GM21367 (cell line): ENCODE results near the gene GAB2.
"Not testable (repeated sequence)": the region's sequence is repeated elsewhere in the genome, so short reads cannot be mapped to it uniquely, and the experiment has no call there.

ENCODE experiments used
- ATAC-seq: cut with Tn5 transposase; IDR thresholded peaks from one replicate; pipeline ENCODE4 v1.9.1; 2021; ENCODE audit not compliant: unreplicated experiment

The GAB2 gene

DNA sequence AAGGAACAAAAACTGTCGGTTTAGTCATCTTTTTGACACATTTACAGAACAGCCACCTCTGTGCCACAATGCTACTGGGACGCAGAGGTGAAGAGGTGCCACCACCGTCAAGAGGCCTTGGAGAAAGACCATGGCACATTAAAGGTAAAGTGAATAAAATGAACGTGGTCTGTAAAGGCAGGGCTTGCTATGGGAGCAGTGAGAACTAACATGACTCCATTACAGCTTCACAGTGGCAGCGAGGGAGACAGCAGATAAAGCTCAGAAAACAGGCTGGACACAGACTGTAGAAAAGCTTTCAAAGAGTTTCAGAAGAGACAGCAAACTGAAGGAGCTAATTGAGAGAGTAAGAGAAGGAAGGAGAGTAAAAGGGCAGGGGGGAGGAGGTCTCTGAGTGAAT lies 102.9 kb downstream of the GAB2 start:
- ATAC-seq, result no peak

- ATAC-seq, result no peak
Observed at GRCh38 chr11:78313898-78314297, 103.7 kb downstream of the GAB2 start.

GRCh38 chr11:78313181-78313795 lies 104.3 kb downstream of the GAB2 start:
- no peak for ATAC-seq

GRCh38 chr11:78312712-78313111 lies 104.9 kb downstream of the GAB2 start:
- ATAC-seq, result peak; percentile 37

DNA sequence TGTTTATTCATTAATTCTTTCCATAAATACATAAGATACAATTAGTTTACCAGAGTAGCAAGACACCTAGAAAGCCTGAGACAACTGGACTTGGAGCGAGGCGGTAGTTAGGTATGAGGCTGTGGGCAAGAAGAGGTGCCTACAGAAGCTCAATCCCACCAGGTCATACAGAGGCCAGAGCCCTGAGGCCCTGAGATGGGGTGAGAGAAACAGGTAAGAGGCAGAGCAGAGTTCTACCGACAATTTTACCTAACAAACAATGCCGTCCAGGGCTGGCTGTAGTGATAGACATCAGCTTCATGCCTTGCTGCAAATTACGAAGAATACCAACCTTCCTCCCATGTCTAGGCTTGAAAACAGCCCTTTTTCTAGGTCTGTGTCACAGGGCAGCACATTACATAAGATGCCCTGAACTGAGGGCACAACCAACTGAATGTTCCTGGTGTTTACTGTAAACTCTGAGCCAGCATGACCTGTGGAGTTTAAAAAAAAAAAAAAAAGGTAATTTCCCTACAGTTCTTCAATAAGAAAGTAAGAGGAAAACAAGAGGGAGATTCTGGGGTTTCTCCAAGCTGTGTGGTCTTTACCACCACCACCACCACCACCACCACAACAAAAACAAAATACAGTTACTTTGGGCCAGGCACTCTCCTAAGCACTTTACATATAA lies 105.8 kb downstream of the GAB2 start:
- ATAC-seq, result no peak

GRCh38 chr11:78310500-78310909 lies 107.1 kb downstream of the GAB2 start:
- ATAC-seq, result peak; percentile 87

DNA sequence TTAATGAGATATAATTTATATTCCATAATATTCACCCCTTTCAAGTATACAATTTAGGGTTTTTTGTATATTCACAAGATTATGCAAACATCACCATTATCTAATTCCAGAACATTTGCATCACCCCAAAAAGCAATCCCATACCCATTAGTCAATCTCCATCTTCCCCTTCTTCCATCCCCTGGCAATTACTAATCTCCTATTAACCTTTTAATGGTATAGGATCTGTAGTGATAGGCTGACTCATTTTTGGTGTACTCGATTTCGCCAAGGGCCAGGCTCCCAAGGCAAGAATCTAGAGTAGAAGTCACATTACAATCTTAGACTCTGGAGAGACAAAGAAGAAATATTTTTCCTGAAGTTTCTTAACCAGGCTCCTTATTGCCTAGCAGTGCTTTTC lies 113.4 kb downstream of the GAB2 start:
- ATAC-seq, result no peak

DNA sequence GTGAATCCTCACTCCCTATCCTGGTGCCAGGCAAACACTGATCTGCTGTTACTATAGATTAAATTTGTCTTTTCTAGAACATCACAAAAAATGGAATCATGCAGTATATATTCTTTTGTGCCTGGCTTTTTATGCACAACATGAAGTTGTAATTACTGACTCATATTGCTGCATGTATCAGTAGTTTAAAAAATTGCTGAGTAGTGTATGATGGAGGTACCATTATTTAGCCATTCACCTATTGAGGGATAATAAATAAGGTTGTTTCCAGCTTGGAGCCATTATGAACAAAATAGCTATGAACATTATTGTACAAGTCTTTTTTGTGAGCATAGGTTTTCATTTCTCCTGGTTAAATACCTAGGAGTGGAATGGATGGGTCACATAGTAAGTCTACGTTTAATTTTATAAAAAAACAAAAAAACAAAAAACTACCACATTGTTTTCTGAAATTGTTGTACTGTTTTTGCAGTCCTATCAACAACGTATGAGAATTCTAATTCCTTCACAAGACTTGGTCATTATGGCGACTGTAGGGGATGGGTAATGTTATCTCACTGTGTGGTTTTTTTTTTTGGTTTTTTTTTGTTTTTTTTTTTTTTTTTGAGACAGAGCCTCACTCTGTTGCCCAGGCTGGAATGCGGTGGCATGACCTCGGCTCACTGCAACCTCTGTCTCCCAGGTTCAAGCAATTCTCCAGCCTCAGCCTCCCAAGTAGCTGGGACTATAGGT lies 117.3 kb downstream of the GAB2 start:
- ATAC-seq, result no peak

DNA sequence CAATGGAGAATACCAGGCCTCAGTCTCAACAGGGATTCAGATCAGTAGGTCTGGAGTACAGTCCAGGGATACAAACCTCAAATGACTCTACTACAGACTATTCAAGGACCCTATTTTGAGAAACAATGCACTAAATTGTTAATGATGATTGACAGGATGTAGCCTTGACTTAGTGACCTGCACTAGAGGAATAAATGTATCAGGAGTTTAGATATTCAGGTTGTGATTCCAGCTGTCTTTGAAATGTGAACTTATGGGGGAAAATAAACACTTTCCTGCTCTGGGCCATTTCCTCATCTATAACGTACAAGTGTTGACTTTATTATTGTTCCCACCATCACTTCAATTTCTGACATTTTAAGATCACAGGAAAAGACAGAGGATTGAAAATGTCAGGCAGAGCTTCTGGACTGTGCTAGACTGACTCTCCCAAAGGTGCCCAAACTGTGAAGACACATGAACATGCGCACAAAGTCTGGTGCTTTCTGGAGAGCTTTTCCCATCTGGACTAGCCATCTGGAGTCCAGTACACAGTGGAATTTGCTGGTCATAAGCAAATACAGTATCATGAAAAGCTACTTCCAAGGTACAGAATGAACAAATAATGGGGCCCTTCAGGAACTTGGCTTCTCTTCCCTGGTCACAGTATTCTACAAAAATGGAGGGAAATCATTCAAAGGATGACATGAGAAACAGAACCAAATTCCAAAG lies 118.5 kb downstream of the GAB2 start:
- ATAC-seq, result no peak

DNA sequence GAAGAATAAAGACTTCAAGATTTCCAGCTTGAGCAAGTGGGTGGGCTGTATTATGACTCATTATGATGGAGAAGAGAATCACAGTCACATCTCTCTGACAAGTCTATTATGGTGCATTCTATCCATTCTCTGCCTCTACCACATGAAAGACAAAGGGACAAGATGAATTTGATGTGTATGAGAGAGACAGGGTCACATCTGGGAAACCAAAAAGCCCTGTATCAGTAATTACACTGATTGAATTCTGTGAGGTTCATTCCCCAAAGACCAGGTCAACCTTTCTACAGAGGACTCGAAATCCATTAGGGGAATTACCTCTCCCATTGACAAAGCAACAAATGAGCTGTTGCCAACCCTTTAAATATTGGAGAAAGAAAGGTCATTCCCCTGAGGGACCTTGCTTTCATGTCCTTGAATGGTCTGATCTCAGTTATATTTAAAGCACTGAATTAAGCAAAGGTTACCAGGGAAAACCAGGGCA lies 119.3 kb downstream of the GAB2 start:
- ATAC-seq, result no peak

- ATAC-seq, result no peak
Observed at GRCh38 chr11:78295991-78296930, 121.4 kb downstream of the GAB2 start.

DNA sequence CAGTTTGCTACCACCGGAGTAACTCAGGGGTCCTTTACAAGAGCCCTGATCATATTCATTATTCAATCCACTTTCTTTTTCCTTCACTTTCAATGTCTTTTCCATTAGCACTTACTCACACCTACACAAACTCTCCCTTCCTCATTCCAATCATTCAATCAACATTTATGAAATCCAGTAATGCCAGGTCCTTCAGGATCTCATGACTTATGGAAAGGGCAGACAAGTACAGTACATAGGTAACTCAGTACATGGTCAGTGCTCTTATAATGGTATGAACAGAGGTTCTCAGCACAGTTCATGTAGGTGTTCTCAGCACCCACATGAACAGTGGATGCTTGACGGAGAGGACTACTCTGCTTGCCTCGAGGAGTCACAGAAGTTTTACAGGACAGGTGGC lies 122.3 kb downstream of the GAB2 start:
- no peak for ATAC-seq

DNA sequence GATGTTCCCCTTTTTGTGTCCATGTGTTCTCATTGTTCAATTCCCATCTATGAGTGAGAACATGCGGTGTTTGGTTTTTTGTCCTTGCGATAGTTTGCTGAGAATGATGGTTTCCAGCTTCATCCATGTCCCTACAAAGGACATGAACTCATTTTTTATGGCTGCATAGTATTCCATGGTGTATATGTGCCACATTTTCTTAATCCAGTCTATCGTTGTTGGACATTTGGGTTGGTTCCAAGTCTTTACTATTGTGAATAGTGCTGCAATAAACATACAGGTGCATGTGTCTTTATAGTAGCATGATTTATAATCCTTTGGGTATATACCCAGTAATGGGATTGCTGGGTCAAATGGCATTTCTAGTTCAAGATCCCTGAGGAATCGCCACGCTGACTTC lies 123.5 kb downstream of the GAB2 start:
- not testable (repeated sequence) for ATAC-seq

DNA sequence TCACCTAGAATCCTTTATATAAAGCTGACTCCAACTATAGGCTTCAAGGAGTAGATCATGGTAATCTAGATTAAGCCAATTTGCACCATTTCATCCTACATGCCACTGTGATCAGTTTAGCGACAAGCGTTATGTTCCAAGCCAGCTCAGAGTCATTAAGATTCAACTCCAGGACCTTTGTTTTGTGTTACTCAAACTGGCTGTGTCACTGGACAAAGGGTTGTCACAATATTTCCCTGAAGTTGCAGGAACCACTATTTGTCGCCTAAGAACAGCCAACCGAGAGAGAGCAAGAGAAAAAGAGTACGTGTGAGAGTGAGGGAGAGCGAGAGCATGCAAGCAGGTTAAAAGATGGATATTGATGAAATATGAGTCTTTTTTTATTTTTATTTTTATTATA lies 124.1 kb downstream of the GAB2 start:
- no peak for ATAC-seq

DNA sequence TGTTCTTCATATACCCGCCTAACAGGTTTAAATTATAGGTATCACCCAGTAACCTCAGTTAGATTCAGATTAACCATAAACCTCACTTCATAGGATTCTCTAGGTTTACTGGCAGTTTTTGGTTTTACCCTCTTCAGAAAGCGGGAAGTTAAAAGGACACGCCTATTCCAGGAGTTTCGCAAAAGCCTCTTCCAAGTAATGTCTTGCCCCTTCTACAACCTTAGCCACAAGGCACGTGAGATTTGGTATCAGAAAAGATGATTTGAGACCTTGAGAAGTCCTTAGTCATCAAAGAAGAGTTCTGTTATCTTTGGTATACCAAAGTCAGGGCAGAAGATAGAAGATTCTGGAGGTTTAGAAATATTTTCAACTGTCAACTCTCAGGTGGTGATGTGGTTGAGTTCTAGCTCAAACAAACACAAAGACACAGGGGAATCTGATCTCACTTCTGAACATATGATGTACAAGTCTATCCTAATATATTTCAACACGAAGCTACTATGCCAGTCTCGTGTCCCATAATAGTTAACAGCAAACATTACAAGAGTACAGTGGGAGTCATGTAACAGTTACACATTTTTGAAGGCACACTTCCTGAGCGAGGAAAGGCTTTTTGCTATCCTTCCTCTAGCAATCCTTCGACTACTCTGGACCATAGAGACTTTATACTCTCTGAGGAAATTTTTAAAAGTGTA lies 125.4 kb downstream of the GAB2 start:
- no peak for ATAC-seq

DNA sequence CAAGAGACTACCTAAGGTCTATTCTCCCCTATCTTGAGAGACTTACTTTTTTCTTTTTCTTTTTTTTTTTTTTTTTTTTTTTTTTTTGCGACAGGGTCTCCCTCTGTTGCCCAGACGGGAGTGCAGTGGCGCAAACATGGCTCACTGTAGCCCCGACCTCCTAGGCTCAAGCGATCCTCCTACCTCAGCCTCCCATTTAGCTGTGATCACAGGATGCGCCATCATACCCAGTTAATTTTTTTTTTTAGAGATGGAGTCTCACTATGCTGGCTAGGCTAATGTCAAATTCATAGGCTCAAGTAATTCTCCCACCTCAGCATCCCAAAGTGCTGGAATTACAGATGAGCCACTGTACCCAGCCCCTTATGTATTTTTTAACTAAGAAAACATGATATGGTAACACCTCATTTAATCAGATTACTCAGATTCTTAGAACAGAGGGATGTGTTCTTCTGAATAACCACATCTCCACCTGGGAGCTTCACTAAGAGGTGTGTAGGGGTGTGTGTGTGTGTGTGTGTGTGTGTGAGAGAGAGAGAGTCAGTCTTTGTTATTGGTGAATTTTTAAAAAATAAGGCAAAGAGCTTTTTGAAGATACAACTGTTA lies 126.0 kb downstream of the GAB2 start:
- ATAC-seq, result no peak

GRCh38 chr11:78290293-78291176 lies 127.1 kb downstream of the GAB2 start:
- ATAC-seq, result no peak

- ATAC-seq, result no peak
Observed at GRCh38 chr11:78289552-78290292, 127.9 kb downstream of the GAB2 start.
